ENCODE results near the gene ARHGDIA. TPM values are rescaled to one million over a fixed set of nuclear protein-coding genes. Genes with fewer than 3 reads are reported as not detected.

The ARHGDIA gene
- total RNA-seq, 4 donors from 2014 or later, result 120 to 219 (median 169) TPM

DNA sequence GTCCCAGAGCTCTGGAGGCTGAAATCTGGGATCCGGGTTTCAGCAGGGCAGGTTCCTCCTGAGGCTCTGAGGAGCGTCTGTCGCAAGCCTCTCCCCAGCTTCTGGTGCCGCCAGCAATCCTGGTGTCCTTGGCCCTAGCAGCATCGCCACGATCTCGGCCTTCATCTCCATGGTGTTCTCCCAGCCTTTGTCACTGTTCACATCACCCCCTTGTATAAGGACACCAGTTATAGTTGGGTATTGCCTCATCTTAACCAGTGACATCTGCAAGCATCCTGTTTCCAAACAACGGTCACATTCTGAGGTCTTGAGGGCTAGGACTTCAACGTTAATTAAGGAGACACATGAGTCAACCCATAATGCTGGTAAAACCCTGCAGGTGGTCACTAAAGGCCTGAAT, 33.5 kb downstream of the ARHGDIA start:
- TF ChIP-seq POLR2AphosphoS5 (IDR thresholded peaks at IDR 0.05), result no peak
- TF ChIP-seq EP300 (IDR thresholded peaks at IDR 0.05), result no peak
- TF ChIP-seq POLR2A (IDR thresholded peaks at IDR 0.05), result no peak
- TF ChIP-seq, protein P1, sequence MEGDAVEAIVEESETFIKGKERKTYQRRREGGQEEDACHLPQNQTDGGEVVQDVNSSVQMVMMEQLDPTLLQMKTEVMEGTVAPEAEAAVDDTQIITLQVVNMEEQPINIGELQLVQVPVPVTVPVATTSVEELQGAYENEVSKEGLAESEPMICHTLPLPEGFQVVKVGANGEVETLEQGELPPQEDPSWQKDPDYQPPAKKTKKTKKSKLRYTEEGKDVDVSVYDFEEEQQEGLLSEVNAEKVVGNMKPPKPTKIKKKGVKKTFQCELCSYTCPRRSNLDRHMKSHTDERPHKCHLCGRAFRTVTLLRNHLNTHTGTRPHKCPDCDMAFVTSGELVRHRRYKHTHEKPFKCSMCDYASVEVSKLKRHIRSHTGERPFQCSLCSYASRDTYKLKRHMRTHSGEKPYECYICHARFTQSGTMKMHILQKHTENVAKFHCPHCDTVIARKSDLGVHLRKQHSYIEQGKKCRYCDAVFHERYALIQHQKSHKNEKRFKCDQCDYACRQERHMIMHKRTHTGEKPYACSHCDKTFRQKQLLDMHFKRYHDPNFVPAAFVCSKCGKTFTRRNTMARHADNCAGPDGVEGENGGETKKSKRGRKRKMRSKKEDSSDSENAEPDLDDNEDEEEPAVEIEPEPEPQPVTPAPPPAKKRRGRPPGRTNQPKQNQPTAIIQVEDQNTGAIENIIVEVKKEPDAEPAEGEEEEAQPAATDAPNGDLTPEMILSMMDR (IDR thresholded peaks at IDR 0.05), result no peak
- no peak overlapping the region for H3K4me3 ChIP-seq
- H3K27ac ChIP-seq, result no peak overlapping the region
- H3K4me1 ChIP-seq, result peaks cover 0 to 15% (median 6%) of the 10 kb centered on the region in 3 donors
- no peaks in the 10 kb centered on the region for H3K27me3 ChIP-seq
- no peaks in the 10 kb centered on the region for H3K9me3 ChIP-seq
- 81 to 90% methylated on average over 4 to 8 of the region's 9 CpGs for WGBS, 2 donors (ENCODE audit: low coverage in 1 of 2)
- H3K36me3 ChIP-seq, result peaks cover 0 to 3% of the 10 kb centered on the region in 2 donors
- ATAC-seq, result no peak

DNA sequence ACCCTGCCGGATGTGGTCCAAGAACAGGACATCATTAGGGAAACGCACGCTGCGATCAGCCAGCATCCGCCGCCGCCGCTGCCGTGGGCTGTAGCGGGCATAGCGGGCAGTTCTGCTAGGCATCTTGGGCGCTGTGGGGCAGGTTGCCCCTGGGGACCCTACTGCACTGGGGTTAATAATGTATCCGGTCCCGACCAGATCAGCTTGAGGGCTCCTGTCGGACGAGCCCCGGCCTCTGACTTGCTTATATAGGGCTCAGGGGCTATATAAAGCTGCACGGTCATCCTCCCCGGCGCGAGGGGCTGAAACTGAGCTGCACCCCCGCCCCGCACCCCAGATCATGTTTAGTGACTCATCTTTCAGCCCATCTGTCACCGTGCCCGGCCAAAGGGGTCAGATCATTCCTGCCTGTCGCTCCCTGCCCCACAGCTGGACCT, 36.3 kb downstream of the ARHGDIA start, which contains the start of gene PPP1R27:
TSS of gene PPP1R27 (minus strand) at position 220 of the 437 bp plus-strand sequence. CDS start at position 123, 97 bp downstream.
- no peak for ATAC-seq
- Histone ChIP-seq H3K27me3 (no peaks in the 10 kb centered on the region), H3K9me3 (no peaks in the 10 kb centered on the region), H3K36me3 (no peaks in the 10 kb centered on the region), H3K4me3 (peak within 1 kb of the TSS; percentile 87 to 92), H3K27ac (peak within 1 kb of the TSS in 2 of 4 donors; percentile 93 to 95), H3K4me1 (peaks cover 0 to 38% (median 16%) of the 10 kb centered on the region in 3 donors)
- WGBS, 2 donors (ENCODE audit: low coverage in 1 of 2), result 85% methylated on average over 9 of the region's 26 CpGs; no CpG with 5 or more reads in 1 of the 2 donors
- TF ChIP-seq POLR2AphosphoS5 (IDR thresholded peaks at IDR 0.05) (no peak), POLR2A (IDR thresholded peaks at IDR 0.05) (no peak), EP300 (IDR thresholded peaks at IDR 0.05) (no peak)
- TF ChIP-seq, protein P1 (IDR thresholded peaks at IDR 0.05), result no peak

DNA sequence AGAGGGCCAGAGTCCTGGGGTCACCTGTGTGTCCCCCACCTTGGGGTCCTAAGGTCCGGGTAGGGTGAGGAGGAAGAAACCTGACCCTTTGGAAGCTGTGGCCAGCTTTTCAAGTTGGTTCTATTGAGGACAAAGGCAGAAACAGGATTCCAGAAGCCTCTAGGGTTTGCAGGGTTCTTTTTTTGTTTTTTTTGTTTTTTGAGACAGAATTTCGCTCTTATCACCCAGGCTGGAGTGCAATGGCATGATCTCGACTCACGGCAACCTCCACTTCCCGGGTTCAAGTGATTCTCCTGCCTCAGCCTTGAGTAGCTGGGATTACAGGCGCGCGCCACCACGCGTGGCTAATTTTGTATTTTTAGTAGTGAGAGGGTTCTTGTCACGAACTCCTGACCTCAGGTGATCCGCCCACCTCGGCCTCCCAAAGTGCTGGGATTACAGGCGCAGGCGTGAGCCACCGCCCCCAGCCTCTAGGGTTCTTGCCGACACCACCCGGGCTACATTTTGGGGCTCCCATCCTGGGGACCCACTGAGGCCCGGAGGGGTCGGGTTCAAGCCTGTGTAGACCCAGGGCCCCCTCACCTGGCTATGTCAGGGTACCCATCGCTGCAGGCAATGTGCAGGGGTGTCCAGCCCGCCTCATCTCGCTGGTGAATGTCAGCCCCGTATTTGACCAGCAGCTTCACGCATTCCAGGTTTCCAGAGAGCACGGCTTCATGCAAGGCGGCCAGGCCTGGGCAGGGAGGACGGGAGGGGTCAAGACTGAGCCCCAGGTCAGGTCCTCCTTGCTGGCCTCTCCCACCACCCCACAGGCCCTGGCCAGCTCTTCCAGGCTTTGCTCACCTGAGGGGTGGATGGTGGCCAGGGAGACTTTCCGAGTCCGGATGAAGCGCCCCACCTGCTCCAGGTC, 37.0 kb downstream of the ARHGDIA start:
- Histone ChIP-seq H3K4me1 (peaks cover 0 to 45% (median 16%) of the 10 kb centered on the region in 3 donors), H3K27ac (peak overlapping the region in 3 of 4 donors; percentile 91 to 95 (median 93)), H3K36me3 (no peaks in the 10 kb centered on the region), H3K9me3 (no peaks in the 10 kb centered on the region), H3K27me3 (no peaks in the 10 kb centered on the region), H3K4me3 (peak overlapping the region; percentile 87 to 92)
- TF ChIP-seq POLR2AphosphoS5 (IDR thresholded peaks at IDR 0.05), result no peak
- no peak for TF ChIP-seq POLR2A (IDR thresholded peaks at IDR 0.05)
- TF ChIP-seq, protein P1 (IDR thresholded peaks at IDR 0.05), result no peak
- no peak for TF ChIP-seq EP300 (IDR thresholded peaks at IDR 0.05)
- no peak for ATAC-seq
- WGBS, 2 donors (ENCODE audit: low coverage in 1 of 2), result 0 to 95% methylated on average over 1 to 4 of the region's 31 CpGs

DNA sequence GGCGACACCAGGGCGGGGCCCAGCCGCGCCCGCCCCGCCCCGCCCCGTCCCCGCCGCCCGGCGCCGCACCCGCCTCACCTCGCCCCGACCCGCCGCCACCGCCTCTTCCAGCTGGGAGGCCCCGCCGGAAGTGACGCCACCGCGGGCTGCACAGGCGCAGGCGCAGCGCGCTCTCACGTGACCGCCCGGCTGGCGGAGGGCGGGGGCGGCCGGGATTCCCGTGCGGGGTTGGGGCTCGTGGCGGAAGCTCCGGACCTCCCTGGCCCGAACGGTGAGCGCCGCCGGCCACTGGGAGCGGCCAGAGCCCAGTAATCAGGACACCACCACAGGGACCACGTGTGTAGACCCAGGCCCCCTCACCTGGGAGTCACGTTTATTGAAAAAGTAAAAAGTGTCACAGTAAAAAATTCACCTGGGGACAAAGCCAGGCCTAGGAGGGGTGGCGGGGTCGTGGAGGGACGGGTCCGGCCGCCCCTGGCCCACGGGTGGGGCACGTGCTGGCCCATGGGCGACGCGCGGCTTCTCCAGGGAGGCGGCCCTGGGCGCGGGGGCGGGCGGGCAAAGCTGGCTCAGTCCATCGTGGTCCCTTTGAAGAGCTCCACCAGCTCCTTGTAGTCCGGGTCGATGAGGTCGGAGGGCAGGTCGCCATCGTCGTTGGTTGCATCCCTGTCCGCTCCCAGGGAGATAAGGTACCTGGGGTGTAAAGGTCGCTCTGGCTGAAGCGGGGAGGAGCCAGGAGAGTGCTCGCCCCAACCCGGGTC, 37.8 kb downstream of the ARHGDIA start, which contains the start of gene MCRIP1:
TSS of gene MCRIP1 (minus strand) at position 132 of the 761 bp plus-strand sequence. CDS start 8,785 bp downstream, outside the sequence.
- H3K36me3 ChIP-seq, result no peaks in the 10 kb centered on the region
- peak within 1 kb of the TSS; percentile 87 to 92 for H3K4me3 ChIP-seq
- ATAC-seq, result peak; percentile 96
- H3K4me1 ChIP-seq, result peaks cover 0 to 53% (median 16%) of the 10 kb centered on the region in 3 donors
- H3K27ac ChIP-seq, result peak within 1 kb of the TSS; percentile 91 to 95 (median 92)
- H3K27me3 ChIP-seq, result no peaks in the 10 kb centered on the region
- no peaks in the 10 kb centered on the region for H3K9me3 ChIP-seq
- WGBS, 2 donors (ENCODE audit: low coverage in 1 of 2), result 20% methylated on average over 1 of the region's 76 CpGs; no CpG with 5 or more reads in 1 of the 2 donors
- TF ChIP-seq POLR2A (IDR thresholded peaks at IDR 0.05), result peak; percentile 88 to 93
- peak; percentile 94 for TF ChIP-seq POLR2AphosphoS5 (IDR thresholded peaks at IDR 0.05)
- TF ChIP-seq, protein P1 (IDR thresholded peaks at IDR 0.05), result no peak
